ENCODE data around the gene AFF3.
"Not testable (repeated sequence)": the region's sequence is repeated elsewhere in the genome, so short reads cannot be mapped to it uniquely, and the experiment has no call there.

AFF3 gene

DNA sequence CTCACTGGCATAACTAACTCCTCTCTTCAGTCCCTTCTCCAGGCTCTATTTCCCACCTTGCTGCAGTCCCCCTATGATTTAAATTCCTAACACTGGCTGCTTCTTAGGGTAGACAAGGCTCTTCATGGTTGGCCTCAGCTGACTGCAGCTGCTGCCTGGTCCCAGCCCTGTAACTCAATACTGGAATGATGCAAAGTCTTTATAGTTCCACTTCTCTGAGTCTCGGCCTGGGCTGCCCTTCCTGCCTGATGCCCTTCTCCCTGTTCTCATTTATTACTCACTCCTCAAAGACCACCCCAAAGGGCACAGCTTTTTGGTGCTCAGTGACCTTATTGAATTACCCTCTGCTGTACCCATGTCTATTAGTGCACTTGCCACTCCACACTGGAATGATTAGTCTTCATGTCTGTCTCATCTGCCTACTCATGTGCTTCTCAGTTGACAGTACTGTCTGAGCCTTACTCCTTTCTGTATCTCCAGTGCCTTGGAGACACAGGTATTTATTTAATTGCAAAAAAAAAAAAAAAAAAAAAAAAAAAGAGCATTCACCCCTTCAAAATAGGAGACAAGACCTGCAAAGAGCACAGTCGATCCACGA, 453.1 kb downstream of the AFF3 start:
- in situ Hi-C loops (cut with MboI; ENCODE audit: low sequenced_read_pairs) = no loop called here

DNA sequence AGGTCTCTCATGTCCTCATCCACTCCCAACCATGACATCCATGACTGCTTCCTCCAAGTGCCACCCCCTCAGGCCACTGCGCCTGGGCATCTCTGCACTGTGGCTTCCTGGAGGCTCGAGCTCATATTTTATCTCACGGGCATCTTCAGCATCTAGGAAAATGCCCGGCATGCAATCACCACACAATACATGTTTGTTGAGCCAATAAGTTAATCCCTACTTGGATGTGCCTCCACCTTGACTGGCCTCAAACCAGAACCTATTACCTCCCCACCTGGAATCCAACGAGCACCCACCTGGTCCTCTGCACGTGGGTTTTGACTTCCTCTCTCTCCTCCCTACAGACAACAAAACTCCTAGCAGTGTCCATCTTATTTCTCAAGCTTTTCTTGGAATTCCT, 453.7 kb downstream of the AFF3 start:
- in situ Hi-C loops (cut with MboI; ENCODE audit: low sequenced_read_pairs) = no loop called here

DNA sequence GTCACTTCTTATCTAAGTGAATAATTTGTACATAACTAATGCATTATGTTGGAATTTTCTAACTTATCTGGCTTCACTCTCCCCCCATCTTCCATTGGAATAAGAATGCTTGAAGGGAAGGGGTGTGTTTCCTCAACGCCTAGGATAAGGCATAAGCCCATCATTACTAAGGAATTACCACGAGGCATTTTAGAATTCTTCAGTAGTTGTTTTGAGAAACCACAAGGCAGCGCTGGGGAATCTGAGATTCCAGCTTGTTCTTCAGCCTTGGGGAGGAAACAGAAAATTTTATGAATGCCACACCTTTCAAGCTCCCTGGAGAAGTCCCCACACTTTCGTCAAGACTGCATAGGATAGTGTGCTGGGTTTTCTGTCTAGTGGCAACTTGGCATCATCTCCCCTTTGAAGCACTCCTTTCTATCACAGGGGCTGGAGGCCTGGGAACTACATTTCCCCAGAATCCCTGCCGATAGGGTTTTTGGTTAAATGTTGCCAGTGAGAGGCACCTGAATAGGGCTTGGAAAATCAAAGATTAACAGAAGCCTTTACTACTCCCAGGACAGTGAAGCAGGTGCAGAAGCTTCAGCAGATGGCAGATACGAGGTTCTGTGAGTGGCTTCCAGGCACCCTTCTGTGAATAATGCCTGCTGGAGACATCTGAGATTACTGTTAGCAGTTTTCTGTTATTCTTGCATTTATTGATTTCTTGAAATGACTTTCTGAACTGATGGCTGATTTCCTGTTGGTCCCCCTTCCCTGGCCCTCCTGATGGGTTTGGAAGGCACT, 459.9 kb downstream of the AFF3 start:
- in situ Hi-C loops (cut with MboI; ENCODE audit: low sequenced_read_pairs) = no loop called here

DNA sequence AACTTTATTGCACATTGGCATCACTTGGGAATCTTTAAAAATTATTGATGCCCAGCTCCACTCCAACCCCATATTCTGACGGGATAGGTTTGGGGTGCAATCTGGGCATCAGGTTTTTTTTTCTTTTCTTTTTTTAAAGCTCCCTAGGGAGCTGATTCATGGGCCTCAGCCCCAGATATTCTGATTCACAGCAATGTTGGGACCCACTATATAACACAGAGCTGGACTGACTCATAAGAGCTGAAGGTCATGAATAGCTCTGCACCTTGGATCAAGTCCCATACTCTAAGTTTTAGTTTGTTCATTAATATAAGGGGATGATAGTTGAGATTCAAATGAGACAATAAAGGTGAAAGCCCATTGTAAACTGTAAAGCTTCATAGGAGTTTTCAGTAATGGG, 461.4 kb downstream of the AFF3 start:
- in situ Hi-C loops (cut with MboI; ENCODE audit: low sequenced_read_pairs) = no loop called here

DNA sequence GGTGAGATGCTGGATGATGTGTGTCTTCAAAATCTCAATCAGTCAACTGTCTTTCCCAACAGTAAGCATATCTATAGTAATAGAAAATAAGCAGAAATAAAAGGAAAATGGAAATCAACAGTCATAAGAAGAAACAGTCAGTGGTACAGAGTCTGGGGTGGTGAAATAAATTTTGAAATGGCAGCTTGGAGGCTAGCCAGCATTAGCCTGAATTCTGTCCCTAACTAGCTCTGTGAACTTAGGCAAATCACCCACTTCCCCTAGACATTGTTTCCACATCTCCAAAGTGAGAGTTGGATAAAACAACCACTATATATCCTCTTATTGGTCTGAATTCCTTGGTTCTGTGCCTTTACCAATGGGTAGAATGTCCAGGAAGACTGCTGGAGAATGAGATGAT, 462.9 kb downstream of the AFF3 start:
- in situ Hi-C loops (cut with MboI; ENCODE audit: low sequenced_read_pairs) = no loop called here

DNA sequence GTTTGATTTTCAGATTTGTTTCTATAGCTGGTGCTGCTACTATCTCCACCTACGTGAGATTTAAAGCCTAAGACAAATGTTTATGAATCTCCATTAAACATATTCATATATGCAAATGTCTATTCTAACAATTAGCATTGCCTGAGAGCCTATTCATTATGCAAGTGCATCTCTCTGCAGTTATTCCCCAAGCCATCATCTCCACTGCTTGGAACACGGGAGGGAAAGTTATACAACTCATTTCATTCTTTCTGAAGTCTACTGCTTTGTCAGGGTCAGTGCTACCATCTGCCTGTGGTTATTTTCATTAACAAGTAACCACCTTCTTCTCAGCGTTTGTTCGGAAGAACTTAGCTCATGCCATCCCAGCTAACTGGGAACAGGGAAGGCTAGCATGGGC, 463.8 kb downstream of the AFF3 start:
- in situ Hi-C loops (cut with MboI; ENCODE audit: low sequenced_read_pairs) = no loop called here

DNA sequence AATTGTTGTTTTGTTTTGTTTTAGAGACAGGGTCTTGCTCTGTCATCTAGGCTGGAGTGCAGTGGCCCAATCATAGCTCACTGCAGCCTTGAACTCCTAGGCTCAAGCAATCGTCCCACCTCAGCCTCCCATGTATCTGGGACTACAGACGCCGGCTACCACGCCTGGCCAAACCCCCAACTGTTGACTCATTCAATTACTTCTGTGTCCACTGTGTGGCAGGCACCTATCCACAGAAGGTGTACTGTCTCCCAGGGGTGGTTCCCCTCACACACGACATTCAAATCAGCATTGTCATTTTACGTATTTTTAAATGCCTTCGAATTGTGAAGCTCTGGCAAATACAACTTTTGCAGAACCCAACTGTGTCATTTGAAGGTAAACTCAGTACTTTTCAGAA, 464.6 kb downstream of the AFF3 start:
- in situ Hi-C loops (cut with MboI; ENCODE audit: low sequenced_read_pairs) = no loop called here

DNA sequence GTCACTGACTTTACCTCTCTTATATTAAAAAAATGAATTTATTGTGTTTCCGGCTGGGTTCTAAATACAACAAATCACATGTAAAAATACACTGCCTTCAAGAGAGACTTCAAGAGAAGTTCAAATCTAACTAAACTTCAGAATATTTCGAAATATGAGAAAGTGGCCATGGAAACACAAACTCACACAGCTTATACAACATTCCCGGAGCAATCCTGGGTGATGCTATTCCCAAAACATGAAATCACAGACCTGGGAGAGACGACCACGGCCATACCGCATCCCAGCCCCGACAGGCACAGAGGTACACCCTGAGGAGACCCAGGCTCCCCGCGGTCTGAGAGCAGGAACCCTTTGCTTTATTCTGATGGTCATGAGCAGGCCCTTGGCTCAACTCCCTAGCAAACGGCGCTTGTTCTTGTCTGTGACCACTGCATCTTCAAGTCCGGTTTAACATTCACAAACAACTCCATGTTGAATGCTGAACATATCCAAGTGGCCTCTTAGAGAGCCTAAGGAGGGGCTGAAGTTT, 467.2 kb downstream of the AFF3 start:
- in situ Hi-C loops (cut with MboI; ENCODE audit: low sequenced_read_pairs) = no loop called here

DNA sequence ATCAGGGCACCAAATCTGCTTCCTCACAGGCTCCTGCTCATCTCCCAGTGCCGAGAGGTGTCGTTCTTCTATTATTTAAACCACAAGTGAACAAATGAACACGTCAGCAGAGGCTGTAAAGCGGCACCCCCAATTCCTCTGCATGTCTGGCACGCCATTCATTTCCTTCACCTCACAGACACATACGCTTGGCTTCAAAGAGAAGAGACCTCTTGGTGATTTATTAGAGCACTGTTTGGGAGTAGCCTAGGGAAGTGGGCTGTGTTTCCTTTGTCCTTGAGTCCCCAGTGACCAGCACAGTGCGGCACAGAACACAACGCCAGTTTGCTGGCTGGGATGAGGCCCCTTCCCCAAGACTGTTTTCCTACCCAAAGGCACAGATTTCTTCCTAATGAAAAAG, 468.3 kb downstream of the AFF3 start:
- in situ Hi-C loops (cut with MboI; ENCODE audit: low sequenced_read_pairs) = no loop called here

DNA sequence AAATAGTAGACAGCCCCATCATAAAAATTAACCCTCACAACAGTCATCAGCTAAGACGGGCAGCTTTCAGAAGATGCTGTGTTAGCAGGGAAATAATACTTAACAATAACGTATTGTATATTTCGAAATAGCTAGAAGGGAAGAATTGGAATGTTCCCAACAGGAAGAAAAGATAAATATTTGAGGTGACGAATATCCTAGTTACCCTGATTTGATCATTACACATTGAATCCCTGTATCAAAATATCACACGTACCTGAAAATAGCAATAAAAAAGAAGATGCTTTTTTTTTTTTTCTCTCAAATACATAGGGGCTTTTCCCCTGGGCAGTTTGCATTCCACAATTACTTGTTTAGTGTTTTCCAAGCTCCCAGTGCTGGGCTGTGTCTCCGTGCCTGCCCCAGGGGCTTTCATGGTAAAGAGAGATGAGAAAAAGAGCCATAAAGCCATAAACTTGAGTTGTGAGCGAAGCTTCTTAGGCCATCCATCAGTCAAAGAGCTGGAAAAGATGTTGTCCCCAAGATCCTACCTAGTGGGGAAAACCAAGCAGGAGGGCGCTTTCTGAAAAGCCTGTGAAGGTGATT, 469.5 kb downstream of the AFF3 start:
- in situ Hi-C loops (cut with MboI; ENCODE audit: low sequenced_read_pairs) = no loop called here

DNA sequence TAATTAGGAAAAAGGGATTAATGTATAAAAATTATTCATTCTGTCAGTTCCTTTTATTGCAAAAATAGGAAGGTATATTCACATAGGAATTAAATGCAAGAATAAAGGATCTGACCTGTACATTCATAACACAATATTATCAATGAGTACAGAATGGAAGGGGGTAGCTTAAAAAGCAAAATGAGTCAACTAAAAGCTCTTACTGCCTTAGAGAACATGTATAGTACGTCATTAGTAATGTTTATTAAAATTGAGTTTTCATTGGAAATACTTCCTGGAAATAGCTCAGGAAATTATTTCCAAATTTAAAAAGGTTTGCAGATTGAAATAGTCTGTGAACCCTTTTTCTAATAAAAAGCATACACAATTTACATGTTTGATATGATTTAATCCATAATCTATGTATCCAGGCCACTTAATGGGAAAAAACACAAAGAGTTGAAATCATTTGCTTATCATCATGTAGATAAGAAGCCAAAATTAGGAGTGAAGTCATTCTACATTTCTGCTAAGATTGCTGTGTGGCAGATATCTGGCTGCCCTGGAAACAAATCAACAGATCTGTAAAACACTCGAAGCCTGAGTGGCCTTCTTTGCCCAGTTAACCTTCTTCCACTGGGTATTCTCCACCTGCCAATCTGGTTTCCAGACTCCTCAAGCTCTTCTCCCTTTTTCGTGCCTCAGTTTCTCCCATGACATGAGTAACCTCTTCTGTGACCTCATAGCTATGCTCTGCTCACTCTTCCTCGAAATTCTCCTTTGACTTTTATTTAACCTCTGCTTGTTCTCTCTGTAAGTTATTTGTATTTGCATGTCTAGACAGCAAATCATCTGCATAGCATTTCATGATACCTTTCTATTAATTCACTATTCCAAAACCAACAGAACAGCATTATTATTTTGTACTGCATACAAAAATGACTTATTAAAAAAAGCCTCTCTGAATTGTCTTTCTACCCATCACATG, 471.3 kb downstream of the AFF3 start:
- in situ Hi-C loops (cut with MboI; ENCODE audit: low sequenced_read_pairs) = no loop called here

DNA sequence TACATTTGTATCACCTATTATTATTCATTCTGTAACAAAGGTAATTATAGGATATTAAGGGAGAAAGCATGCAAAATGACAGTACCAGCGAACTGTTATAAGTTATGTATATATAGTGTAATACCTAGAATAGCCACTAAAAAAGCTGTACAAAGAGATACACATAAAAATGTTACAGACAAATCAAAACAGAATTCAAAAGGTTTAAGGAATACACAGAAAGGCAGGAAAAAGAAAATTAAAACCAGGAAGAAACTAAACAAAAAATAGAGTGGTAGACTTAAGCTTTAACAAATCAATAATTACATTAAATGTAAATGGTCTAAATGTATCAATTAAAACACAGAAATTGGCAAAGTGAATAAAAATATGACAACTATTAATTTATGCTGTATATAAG, 476.1 kb downstream of the AFF3 start:
- in situ Hi-C loops (cut with MboI; ENCODE audit: low sequenced_read_pairs) = no loop called here

DNA sequence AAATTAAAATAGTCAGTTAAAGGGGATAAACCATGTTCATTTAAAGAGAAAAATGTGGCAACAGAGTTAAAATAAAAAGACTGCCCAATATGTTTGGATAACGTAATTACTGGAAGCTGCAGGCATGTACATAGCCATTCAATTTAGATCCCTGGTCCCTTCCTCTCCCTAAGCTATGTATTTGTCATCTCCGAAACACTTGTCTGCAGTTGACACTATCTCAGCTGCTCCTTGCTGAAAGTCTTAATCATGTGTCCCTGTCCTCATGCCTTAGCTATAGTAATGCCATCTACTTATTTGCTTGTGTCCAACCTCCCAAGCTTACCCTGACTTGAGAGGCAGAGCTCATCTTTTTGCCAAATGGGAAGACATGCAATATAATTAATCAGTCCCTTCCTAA, 478.7 kb downstream of the AFF3 start:
- in situ Hi-C loops (cut with MboI; ENCODE audit: low sequenced_read_pairs) = no loop called here

DNA sequence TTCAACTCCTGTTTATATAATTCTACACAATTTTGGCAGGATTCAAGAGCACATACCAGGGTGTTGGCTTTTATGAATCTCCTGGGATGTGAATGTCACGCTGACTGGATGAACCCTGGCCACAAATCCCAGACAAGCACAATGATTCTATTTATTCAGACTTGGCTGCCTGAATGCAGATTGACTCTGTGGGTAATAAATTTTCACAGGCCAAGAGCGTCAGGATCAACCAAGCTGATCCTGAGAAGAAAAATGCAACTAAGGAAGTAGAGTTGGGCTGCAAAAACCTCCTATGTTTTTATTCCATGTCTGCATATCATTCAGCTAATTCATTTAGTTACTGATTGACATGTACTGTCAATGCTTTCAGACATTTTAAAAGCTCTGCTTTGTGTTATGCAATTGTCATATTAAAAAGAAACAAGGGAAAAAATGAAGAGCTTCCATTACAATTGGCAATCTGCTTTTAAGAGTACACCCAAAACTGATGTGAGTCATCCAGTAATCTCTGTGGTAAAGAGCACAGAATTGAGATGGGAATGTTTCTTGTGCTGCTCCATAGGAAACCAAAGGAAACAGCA, 479.5 kb downstream of the AFF3 start:
- in situ Hi-C loops (cut with MboI; ENCODE audit: low sequenced_read_pairs) = no loop called here

DNA sequence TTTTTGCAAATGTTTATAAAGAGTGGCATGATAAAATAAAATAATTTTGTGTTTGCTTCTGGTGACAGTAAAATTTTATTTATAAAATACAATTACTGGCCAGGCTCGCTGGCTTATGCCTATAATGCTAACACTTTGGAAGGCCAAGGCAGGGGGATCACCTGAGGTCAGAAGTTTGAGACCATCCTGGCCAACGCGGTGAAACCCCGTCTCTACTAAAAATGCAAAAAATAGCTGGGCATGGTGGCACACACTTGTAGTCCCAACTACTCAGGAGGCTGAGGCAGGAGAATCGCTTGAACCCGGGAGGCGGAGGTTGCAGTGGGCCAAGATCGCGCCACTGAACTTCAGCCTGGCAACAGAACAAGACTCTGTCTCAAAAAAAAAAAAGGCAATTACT, 480.6 kb downstream of the AFF3 start:
- in situ Hi-C loops (cut with MboI; ENCODE audit: low sequenced_read_pairs) = not testable (repeated sequence)

DNA sequence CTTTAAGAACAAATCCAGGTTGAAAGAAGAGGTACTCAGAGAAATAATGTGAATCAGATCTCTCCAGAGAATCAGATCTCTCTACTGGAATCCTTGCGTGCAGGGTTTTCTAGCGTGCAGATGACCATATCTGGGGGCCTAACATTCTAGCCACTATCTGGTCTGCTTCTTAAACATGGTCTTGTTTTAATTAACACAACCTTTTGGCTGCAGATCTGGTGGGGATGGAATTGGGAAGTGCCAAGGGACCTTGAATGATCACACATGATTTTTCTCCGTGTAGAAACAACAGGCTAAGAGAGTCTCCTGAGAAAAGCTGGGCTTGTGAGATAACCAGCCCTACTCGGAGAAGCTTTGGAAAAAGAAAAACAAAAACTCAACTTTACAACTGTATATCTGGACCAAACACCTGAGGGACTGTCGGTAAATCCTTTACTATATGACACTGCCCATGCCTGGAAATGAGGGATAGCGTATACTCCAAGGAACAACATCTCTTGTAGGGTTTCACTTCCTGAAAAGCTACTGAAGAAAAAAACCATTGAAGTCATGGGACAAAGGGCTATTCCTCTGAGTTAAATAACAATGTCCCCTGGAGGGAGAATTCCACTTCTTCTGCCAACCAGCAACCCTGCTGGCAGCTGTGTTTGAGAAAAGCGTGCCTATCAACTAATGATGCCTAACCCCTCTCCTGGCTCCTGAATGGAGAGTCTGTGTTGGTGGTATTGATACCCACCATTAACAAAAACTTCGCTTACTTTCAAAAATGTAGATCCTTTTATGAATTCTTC, 481.6 kb downstream of the AFF3 start:
- in situ Hi-C loops (cut with MboI; ENCODE audit: low sequenced_read_pairs) = no loop called here

DNA sequence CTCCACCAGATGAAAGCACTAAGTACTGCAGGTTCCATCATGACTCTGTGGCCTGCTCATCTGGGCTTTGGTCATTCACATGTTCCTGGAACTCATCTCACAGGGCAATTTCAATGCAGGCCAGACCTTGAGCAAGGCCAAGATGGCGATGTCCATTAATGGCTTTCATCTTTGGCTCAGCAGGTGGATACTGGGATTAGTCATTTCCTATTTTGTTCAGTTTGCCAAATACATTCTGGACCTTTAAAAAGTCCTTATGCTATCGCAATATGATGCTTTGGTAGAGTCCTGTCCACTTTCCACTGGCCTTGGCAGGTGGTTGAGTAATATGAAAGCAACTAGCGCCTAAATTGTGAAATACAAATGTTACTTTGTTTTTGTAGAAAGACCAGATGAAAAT, 482.5 kb downstream of the AFF3 start:
- in situ Hi-C loops (cut with MboI; ENCODE audit: low sequenced_read_pairs) = no loop called here

DNA sequence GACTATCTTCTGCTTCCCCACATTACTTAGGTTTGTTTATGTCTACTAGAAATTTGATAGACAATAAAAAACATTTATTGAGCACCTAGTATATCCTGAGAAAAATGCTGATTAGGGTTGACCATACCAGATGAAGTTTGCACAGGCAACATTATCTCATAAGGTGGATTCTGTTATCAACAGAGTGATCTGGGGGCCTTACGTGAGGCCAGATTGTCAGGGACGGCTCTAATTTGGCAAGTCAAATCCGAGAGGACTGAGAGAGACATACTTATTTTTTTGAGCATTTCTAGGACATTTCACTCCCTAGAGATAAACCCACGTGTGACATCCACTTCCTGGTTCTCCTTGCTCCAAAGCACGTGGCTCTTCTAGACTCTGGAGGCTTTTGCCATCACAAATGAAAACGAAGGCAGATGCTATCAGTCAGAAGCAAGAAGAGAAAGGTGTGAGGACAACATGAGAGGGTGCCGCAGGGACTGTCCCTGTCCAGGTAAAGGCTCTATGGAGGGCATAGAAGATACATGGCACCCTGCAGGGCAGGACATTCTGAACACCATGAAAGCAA, 484.6 kb downstream of the AFF3 start:
- in situ Hi-C loops (cut with MboI; ENCODE audit: low sequenced_read_pairs) = no loop called here

DNA sequence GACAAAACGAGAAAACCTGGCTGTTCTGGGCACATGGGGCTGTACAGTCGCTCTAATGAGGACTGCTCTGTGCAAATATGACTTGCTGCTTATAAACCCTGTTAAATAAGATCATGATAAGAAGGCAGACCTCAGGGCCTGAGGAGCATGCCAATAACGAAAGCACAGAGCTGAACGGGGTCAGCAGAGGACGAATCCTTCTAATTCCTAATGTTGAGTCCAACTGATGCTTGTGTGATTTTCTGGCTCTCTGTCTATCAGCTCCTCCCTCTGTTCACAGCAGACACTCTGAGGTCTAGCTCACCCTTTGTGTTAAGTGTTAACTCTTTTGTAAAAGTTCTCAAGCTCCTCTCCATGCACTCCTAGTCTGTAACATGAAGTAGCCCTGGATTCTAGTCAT, 485.4 kb downstream of the AFF3 start:
- in situ Hi-C loops (cut with MboI; ENCODE audit: low sequenced_read_pairs) = no loop called here

DNA sequence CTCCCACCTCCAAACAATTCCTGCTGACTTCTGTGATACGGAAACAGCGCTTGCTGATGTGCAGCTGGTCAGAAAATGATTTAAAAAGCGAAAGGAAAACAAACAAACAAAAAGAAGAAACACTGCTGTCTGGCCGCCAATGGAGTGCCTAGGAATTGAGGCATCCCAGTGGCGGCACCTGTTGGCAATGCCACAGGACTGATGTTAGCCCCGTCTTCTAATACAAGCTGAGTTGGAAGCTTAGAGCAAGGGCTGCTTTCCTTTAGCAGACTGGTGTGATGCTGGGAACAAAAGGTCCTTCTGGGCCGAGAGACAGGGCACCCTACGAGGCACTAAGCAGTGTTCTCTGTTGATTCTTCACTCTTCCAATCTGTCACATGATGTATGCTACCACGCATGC, 489.0 kb downstream of the AFF3 start:
- in situ Hi-C loops (cut with MboI; ENCODE audit: low sequenced_read_pairs) = no loop called here
